Left colon (tissue), 2 donors: ENCODE data around the gene AKAP6. TPM values are rescaled to one million over a fixed set of nuclear protein-coding genes. Genes with fewer than 3 reads are reported as not detected.

Source experiments
- ATAC-seq: fragments of 200-7000 bp; cut with Tn5 transposase; one replicate; pipeline ENCODE4 v1.9.1; 2020; ENCODE audit warnings: mild to moderate bottlenecking, moderate library complexity
- DNase-seq, 2 donors: peaks; one replicate each; pipeline ENCODE4 v3.0.0-alpha.2; 2020
- intact Hi-C, 2 donors: fragments of 100-400 bp; cut with DNase I in 1 of 2; cut with micrococcal nuclease in 1 of 2; formaldehyde crosslinking; loops; one replicate each; pipeline versions ENCODE4 v1.11.2 to v1.14.0; 2022; cut with DNase I, micrococcal nuclease
- total RNA-seq, 2 donors: library from RNA; stranded (reverse); fragmentation: NEBNext Ultra II Directional; extraction: Animal tissue kit (Norgen Biotek cat#: 25700); gene quantifications; one replicate each; pipeline ENCODE4 v1.2.1, GENCODE V29; 2021
- donor health status: DM: no; HTN: no; CAD: no.
- donor health status: DM: yes; HTN: yes; CAD: no.

AKAP6 gene
- total RNA-seq, 2 donors from 2014 or later = 3.4 to 7.6 TPM

DNA sequence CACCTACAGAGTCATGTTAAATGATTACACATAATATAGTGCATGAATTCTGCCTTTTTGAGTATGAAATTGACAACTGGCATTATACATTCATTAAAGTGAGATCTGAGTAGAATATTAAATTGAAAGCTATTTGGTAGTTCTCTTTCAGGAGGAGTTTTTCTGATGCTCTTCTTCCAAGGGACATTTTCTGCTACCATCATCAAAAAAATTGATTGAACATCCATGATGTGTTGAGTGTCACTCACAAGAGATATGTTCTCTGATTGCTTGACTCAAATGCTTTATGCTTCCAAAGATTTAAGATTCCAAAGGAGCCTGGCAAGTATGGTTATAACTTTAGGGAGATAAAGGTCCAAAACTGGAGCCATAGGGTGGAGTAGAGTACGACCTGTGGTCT, 64.9 kb downstream of the AKAP6 start:
- intact Hi-C loops = no loop called here
- DNase-seq (no peak), ATAC-seq (no peak)

GRCh38 chr14:32396885-32397284, 67.8 kb downstream of the AKAP6 start:
- intact Hi-C loops = no loop called here
- no peak for DNase-seq
- ATAC-seq = no peak

GRCh38 chr14:32397861-32398640, 69.0 kb downstream of the AKAP6 start:
- DNase-seq = no peak
- no peak for ATAC-seq
- intact Hi-C loops = no loop called here

- DNase-seq = no peak
- intact Hi-C loops = no loop called here
- ATAC-seq = no peak
Measured at GRCh38 chr14:32399920-32400319, 70.8 kb downstream of the AKAP6 start.

- no peak for ATAC-seq
- intact Hi-C loops = no loop called here
- no peak for DNase-seq
Measured at GRCh38 chr14:32400480-32400879, 71.4 kb downstream of the AKAP6 start.

DNA sequence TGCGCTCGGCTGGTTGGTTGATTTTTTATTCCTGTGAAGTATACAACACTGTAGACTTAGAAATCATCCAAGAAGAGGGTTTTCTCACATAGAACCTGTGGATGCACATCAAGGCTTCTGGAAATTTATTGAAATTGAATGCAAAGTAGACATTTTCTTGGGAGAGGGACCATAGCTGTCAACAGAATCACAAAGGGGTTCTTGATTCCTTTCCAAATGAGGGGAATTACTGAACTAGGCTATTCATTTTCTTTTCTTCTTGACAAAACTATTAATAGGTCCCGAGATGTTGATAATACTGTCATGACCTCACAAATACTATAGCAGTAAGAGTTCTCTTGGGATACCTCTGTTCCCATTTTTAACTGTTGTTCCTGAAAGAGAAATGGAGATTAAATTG, 73.9 kb downstream of the AKAP6 start:
- DNase-seq (no peak), ATAC-seq (no peak)
- intact Hi-C loops = no loop called here

GRCh38 chr14:32403688-32404087, 74.6 kb downstream of the AKAP6 start:
- DNase-seq (no peak), ATAC-seq (no peak)
- intact Hi-C loops = no loop called here

- ATAC-seq (no peak), DNase-seq (no peak)
- intact Hi-C loops = no loop called here
Measured at GRCh38 chr14:32404784-32405573, 75.9 kb downstream of the AKAP6 start.

GRCh38 chr14:32405856-32406255, 76.8 kb downstream of the AKAP6 start:
- intact Hi-C loops = no loop called here
- DNase-seq = no peak
- ATAC-seq = no peak

GRCh38 chr14:32407130-32407529, 78.0 kb downstream of the AKAP6 start:
- ATAC-seq (no peak), DNase-seq (no peak)
- intact Hi-C loops = no loop called here

DNA sequence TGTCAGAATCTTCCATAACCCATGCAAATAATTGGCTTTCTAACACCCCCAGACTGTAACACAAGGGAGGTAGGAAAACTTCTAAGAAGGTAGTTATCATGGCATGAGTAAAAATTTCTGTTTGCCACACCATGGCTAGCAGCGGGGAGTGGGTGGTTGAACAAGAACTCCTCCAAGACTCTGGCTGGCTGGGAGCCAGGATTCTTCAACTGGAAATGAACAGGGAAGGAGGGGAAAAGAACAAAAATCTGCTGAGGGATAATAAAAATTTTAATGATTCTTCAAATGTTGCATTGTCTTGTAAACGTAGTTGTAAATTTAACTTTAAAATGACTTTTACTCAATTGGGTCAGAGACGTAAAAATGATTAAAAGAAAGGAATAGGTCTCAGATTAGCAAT, 78.9 kb downstream of the AKAP6 start:
- peak in 1 of 2 donors; percentile 10 for DNase-seq
- ATAC-seq = no peak
- intact Hi-C loops = no loop called here

GRCh38 chr14:32412103-32412502, 83.0 kb downstream of the AKAP6 start:
- no peak for DNase-seq
- ATAC-seq = no peak
- intact Hi-C loops = no loop called here

GRCh38 chr14:32412532-32412931, 83.4 kb downstream of the AKAP6 start:
- DNase-seq = no peak
- intact Hi-C loops = no loop called here
- ATAC-seq = no peak

DNA sequence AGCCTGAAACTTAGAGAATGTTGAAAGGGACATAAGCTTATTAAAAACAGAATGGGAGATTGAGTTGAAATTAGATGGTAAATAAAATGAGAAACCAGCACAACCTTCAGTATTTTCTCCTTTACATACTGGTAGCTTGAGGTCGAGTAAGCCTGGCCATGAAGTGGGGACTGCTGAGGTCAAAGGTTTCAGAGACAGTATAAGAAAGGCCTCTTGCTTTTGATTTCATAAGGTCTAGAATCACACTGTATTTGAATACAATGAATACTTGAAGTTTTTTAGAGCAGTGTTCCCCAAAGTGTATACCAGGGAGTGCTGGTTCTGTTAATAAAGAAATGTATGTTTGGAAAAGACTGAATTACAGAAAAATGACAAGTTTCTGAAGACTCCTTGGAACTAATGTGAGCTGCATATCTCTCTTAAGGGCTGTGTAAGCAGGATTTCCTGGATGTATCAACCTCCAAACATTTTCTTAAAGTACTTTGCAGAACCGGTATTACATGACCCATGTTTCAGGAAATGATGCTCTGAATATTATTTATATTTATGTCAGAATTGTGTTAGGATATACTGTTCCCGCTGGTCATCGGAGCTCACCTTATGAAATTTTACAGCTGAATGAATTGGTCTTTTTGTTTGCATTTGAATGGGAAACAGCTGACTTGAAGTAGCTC, 85.0 kb downstream of the AKAP6 start:
- ATAC-seq (no peak), DNase-seq (no peak)
- intact Hi-C loops = no loop called here

DNA sequence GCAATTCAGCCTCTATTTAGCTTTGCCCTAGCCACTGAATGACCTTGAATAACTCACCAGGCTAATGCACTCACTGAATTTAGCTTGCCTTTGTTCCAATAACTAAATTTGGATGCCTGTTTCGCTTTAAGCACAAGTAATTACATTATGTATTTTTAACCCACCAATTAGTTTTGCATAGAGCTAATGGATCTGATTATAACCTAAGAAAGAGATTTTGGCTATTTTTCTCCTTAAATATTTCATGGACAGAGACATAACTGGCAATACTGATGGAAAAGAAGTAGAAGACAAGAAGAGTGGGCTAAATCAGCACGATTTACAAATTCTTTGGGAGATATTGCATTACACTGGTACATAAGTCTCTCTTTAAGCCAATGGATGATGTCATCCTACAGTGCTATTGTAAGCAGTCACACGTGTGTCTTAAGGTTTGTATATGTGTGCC, 85.7 kb downstream of the AKAP6 start:
- ATAC-seq = no peak
- intact Hi-C loops = no loop called here

DNA sequence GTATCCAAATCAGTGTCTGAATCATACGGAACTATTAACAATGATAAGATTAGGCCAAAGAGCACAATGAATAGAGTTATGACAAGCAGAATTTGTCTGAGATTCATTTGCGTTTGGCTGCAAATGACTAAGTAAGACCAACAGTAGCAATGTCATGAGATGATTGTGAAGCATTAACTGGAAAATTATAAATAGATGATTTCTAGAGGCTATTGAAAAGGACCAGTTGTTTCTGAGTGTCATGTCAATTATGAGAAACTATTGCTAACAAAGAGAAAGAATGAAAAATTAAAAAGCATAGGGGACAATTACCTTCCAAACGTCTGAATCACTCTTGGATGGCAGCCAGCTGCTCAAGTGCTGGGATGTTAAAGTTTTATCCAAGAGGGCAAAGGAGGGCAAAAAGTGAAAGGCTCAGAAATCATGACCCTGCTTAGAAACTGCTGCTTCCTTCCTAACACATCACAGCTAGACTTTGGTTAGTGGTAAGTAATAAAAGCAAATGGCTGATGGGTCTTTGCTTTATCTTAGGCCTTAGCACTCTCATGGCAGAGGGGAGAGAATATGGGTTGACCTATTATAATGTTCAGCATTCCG, 89.0 kb downstream of the AKAP6 start:
- intact Hi-C loops = no loop called here
- ATAC-seq = peak; percentile 56
- DNase-seq = peak; percentile 37 to 41

More for the DNA sequence above, 85.7 kb downstream of the AKAP6 start:
- DNase-seq = no peak

- DNase-seq (no peak), ATAC-seq (no peak)
Measured at GRCh38 chr14:32419429-32419828, 90.3 kb downstream of the AKAP6 start.

DNA sequence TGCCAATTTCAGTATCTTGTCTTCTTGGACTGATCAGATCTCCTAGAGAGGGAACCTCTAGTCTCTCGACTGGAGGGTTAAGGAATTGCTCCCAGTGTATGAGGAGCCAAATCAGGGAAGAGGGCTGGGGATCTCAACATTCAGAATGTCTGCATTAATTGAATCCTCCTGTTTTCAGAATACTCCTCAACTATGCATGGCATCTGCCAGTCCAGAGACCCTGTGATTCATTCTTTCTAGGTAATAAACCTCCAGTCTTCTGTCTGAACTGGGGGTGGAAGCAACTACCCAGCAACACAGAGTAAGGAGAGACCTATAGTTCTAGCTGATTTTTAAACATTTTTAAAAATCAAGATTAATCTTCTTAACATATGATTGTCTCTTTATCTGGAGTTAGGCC, 92.7 kb downstream of the AKAP6 start:
- DNase-seq = no peak
- no peak for ATAC-seq
- intact Hi-C loops = no loop called here

More at GRCh38 chr14:32419429-32419828, 90.3 kb downstream of the AKAP6 start:
- intact Hi-C loops = no loop called here

DNA sequence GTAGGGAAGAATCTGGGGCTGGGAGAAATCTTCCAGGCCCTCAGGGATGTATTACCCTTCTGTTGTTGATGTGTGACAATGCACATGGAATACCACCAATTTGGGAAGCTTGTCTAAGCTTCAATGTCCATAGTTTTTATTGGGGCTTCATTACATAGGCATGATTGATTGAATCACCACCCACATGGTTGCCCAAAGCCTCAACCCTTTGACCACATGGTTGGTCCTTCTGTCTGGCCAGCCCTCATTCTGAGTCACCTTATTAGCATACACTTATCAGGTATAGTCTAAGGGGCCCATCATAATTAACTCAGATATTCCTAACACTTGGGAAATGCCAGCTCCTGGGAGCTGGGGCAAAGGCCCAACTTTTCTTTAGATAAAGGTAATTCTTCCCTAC, 93.3 kb downstream of the AKAP6 start:
- intact Hi-C loops = no loop called here
- ATAC-seq (no peak), DNase-seq (no peak)
